K562 (cell line): ENCODE data around the gene GPR183. TPM values are rescaled to one million over a fixed set of nuclear protein-coding genes. Genes with fewer than 3 reads are reported as not detected.
A peak's percentile ranks its signal among the peaks of the same experiment; 100 is the strongest.

Source experiments
- ATAC-seq: fragments of 200-7000 bp; cut with Tn5 transposase; 3 replicates; pipeline ENCODE4 v1.9.1; 2020; ENCODE audit warnings: moderate library complexity
- BruUV-seq: library from RNA; stranded (reverse); fragments of 400-500 nt; replicated peaks from 2 replicates; lab custom pipeline; 2021; lab: Mats Ljungman, UMichigan
- CTCF ChIA-PET: fragments of 300-600 bp; formaldehyde crosslinking; extraction: SDS; loops from one replicate; lab custom pipeline; 2021; ENCODE audit warnings: low intra/inter-chr PET ratio; lab: Yijun Ruan, JAX
- POLR2A ChIA-PET: fragments of 300-600, 350-650 bp; sonication (Branson Sonifier 250); formaldehyde crosslinking; extraction: SDS; loops from one replicate; lab custom pipeline; 2021; ENCODE audit warnings: antibody characterized with exemption, inconsistent platforms; lab: Yijun Ruan, JAX
- DNase-seq, 4 experiments: peaks; one replicate each; pipeline versions ENCODE4 v3.0.0 to v3.0.0-alpha.2; 2011 to 2018; ENCODE audit warnings: low spot score in 3 of 4, mixed read lengths in 3 of 4; ENCODE audit errors: extremely low read depth in 1 of 4
- FAIRE-seq: peaks from 2 replicates; lab custom pipeline; 2011; peaks lifted over from hg19 to GRCh38; lab: Jason Lieb, UNC
- H2AFZ ChIP-seq: 2 replicates; pipeline ENCODE4 v1.6.0; 2011; ENCODE audit warnings: low read depth, low read length, control low read depth, inconsistent platforms
- H3K27ac ChIP-seq: fragments of 200-600 bp; 3 replicates; pipeline ENCODE4 v1.8.0; 2011; ENCODE audit warnings: low read depth, mild to moderate bottlenecking, control low read depth, inconsistent platforms, low read length, moderate library complexity, mixed read lengths; ENCODE audit errors: extremely low read depth
- H3K27me3 ChIP-seq, 2 experiments: fragments of 300-600 bp in 1 of 2; 2 replicates in 1 of 2; 3 replicates in 1 of 2; pipeline versions ENCODE4 v1.6.0 to v1.8.0; 2011; ENCODE audit warnings: inconsistent platforms in 2 of 2, low read length in 2 of 2, mild to moderate bottlenecking in 1 of 2, mixed read lengths in 1 of 2, moderate library complexity in 1 of 2; ENCODE audit not compliant: control insufficient read depth in 2 of 2, insufficient read depth in 2 of 2
- H3K36me3 ChIP-seq: fragments of 300-600 bp; 3 replicates; pipeline ENCODE4 v1.8.0; 2011; ENCODE audit warnings: mild to moderate bottlenecking, low read length, inconsistent platforms; ENCODE audit not compliant: control insufficient read depth, insufficient read depth
- H3K4me1 ChIP-seq, 2 experiments: fragments of 200-600 bp in 1 of 2; replicated peaks in 1 of 2; 2 replicates in 1 of 2; 3 replicates in 1 of 2; pipeline versions ENCODE4 v1.5.1 to v1.8.0; 2011; ENCODE audit warnings: inconsistent platforms in 2 of 2, low read length in 2 of 2, mild to moderate bottlenecking in 1 of 2, mixed read lengths in 1 of 2, moderate library complexity in 1 of 2; ENCODE audit not compliant: control insufficient read depth in 2 of 2, insufficient read depth in 2 of 2
- H3K4me2 ChIP-seq: 2 replicates; pipeline ENCODE4 v1.6.1; 2011; ENCODE audit warnings: low read length, control low read depth, inconsistent platforms, mixed read lengths; ENCODE audit not compliant: insufficient read depth
- H3K4me3 ChIP-seq: fragments of 200-600 bp; sonication (generic), shearing (Covaris generic); 2 replicates; pipeline ENCODE4 v1.5.1; 2016; ENCODE audit warnings: control low read depth, inconsistent platforms
- H3K79me2 ChIP-seq: fragments of 200-600 bp; 3 replicates; pipeline ENCODE4 v1.8.0; 2011; ENCODE audit warnings: low read length, inconsistent platforms; ENCODE audit not compliant: control insufficient read depth, insufficient read depth
- H3K9ac ChIP-seq, 2 experiments: 2 replicates each; pipeline versions ENCODE4 v1.6.0 to v1.6.1; 2011; ENCODE audit warnings: low read depth in 2 of 2, low read length in 2 of 2, control low read depth in 1 of 2, inconsistent platforms in 1 of 2, mild to moderate bottlenecking in 1 of 2, mixed read lengths in 1 of 2; ENCODE audit not compliant: insufficient read depth in 1 of 2
- H3K9me1 ChIP-seq: one replicate; pipeline ENCODE4 v1.6.0; 2011; ENCODE audit warnings: inconsistent platforms, mild to moderate bottlenecking, low read length, moderate library complexity; ENCODE audit not compliant: control insufficient read depth, insufficient read depth
- H3K9me3 ChIP-seq: replicated peaks from 2 replicates; pipeline ENCODE4 v1.5.1; 2011; ENCODE audit warnings: low read depth, low read length, inconsistent platforms; ENCODE audit not compliant: control insufficient read depth, insufficient read depth
- H4K20me1 ChIP-seq: replicated peaks from 2 replicates; pipeline ENCODE4 v1.6.1; 2011; ENCODE audit warnings: low read length, inconsistent platforms, mixed read lengths; ENCODE audit not compliant: control insufficient read depth, insufficient read depth
- ARID3A ChIP-seq: IDR thresholded peaks from 2 replicates; pipeline ENCODE4 v1.6.1; 2012; ENCODE audit warnings: low read depth, low read length, improper control_type of control experiment, borderline replicate concordance
- CTCF ChIP-seq, 3 experiments: IDR thresholded peaks in 2 of 3; conservative IDR thresholded peaks in 1 of 3; 2 replicates each; pipeline ENCODE4 v1.5.1; 2011 to 2012; ENCODE audit warnings: low read length in 3 of 3, mild to moderate bottlenecking in 3 of 3, control low read depth in 2 of 3, improper control_type of control experiment in 1 of 3, inconsistent platforms in 1 of 3, low read depth in 1 of 3, mixed read lengths in 1 of 3, moderate library complexity in 1 of 3; ENCODE audit not compliant: insufficient read depth in 2 of 3
- KLF1 ChIP-seq: fragments of 450-650 bp; IDR thresholded peaks from 2 replicates; pipeline ENCODE4 v1.6.1; 2016; ENCODE audit warnings: missing genetic modification characterization, missing compliant biosample characterization
- RAD21 ChIP-seq, 2 experiments: fragments of 250-450 bp in 1 of 2; fragments of 450-650 bp in 1 of 2; sonication (Bioruptor Pico) in 1 of 2; formaldehyde crosslinking in 1 of 2; IDR thresholded peaks in 1 of 2; conservative IDR thresholded peaks in 1 of 2; 2 replicates each; pipeline versions ENCODE4 v1.4.0 to v1.8.0; 2020 to 2022; ENCODE audit warnings: mild to moderate bottlenecking in 2 of 2, moderate library complexity in 1 of 2
- REST ChIP-seq, 2 experiments: fragments of 450-650 bp; formaldehyde crosslinking in 1 of 2; IDR thresholded peaks; 2 replicates each; pipeline versions ENCODE4 v1.4.0 to v1.6.1; 2014 to 2020; ENCODE audit warnings: mild to moderate bottlenecking in 2 of 2, borderline replicate concordance in 1 of 2, low read depth in 1 of 2
- SLC30A9 ChIP-seq: fragments of 250-450 bp; sonication (Bioruptor Pico); IDR thresholded peaks from 2 replicates; pipeline ENCODE4 v1.8.0; 2022; ENCODE audit warnings: mild to moderate bottlenecking, moderate library complexity
- ZNF133 ChIP-seq: fragments of 250-450 bp; sonication (Bioruptor Pico); IDR thresholded peaks from 2 replicates; pipeline ENCODE4 v1.4.0; 2020; ENCODE audit warnings: mild to moderate bottlenecking
- WGBS: fragments of 100-300 bp; shearing (Covaris generic); methylation state at CpG from one replicate; pipeline ENCODE4 v1.1.6; 2016; ENCODE audit warnings: low coverage, mixed read lengths; ENCODE audit not compliant: insufficient coverage; ENCODE audit errors: missing lambda C conversion rate; 5-methylcytosine and 5-hydroxymethylcytosine counted together
- in situ Hi-C: fragments of 300-500 bp; cut with MboI; formaldehyde crosslinking; loops from 4 replicates; pipeline ENCODE4 v1.15.0; 2018; ENCODE audit warnings: inconsistent platforms, mixed read lengths
- intact Hi-C: fragments of 100-400 bp; cut with micrococcal nuclease; formaldehyde crosslinking; loops from 2 replicates; pipeline ENCODE4 v1.14.2; 2022
- polyA plus RNA-seq, 8 experiments: library from polyadenylated mRNA; depleted of rRNA in 4 of 8; stranded (reverse) in 5 of 8; unstranded in 3 of 8; fragments of >200 nt; fragmentation: Nextera tagmentation in 2 of 8; fragmentation: Illumina TruSeq in 1 of 8; extraction: Ambion mirVana in 2 of 8; extraction: Trizol in 1 of 8; gene quantifications; 2 replicates each; pipeline versions ENCODE4 v1.2.1 to v1.2.3, GENCODE V29; 2011 to 2014; ENCODE audit warnings: inconsistent platforms in 1 of 8, missing spikeins in 1 of 8
- total RNA-seq, 7 experiments: library from RNA; depleted of rRNA in 6 of 7; stranded (reverse); fragments of >200 nt in 6 of 7; fragmentation: Illumina TruSeq in 2 of 7; extraction: Trizol in 2 of 7; gene quantifications; 2 replicates each; pipeline versions ENCODE4 v1.2.1 to v1.2.3, GENCODE V29; 2011 to 2021; ENCODE audit warnings: low replicate concordance in 1 of 7

The GPR183 gene
- total and polyA plus RNA-seq, 9 of the 15 experiments (the other 6 are each of a cell fraction or from before 2014, with no cell fraction given) = 1.3 to 10.2 (median 3.7) TPM

GRCh38 chr13:99265821-99266426, 41.3 kb downstream of the GPR183 start:
- no peaks in the 10 kb centered on the region for H4K20me1 ChIP-seq
- ATAC-seq (peak; percentile 79), FAIRE-seq (no peak), DNase-seq (peak; percentile 30 to 58 (median 34))
- H3K9me1 ChIP-seq = no peaks in the 10 kb centered on the region
- no TSS peak for BruUV-seq
- no peak overlapping the region for H3K27ac ChIP-seq
- H3K4me2 ChIP-seq = no peak overlapping the region
- peaks cover 17% of the 10 kb centered on the region; the same call in 2 of the 3 replicates for H3K79me2 ChIP-seq
- peaks cover 4 to 24% of the 10 kb centered on the region in 2 experiments; a peak in 3 of 5 replicates for H3K4me1 ChIP-seq
- 35% methylated on average over 3 of the region's 3 CpGs for WGBS
- ChIA-PET CTCF (interaction anchor here (0.9 to 1.2 kb wide), 2 partner anchors 171 to 187 kb away, joined by 3 read pairs; no protein-coding TSS in a partner anchor), POLR2A (interaction anchor here (0.9 kb wide), 1 partner anchor 54 kb away, joined by 3 read pairs; no protein-coding TSS in a partner anchor)
- no peak overlapping the region for H3K4me3 ChIP-seq
- H3K36me3 ChIP-seq = peaks cover 15% of the 10 kb centered on the region; the same call in 2 of the 3 replicates
- H3K9me3 ChIP-seq = no peaks in the 10 kb centered on the region
- no peak overlapping the region for H2AFZ ChIP-seq
- H3K27me3 ChIP-seq = no peaks in the 10 kb centered on the region
- intact Hi-C loops (loop anchor here (1.0 to 10.0 kb wide), 5 partner anchors 64 to 591 kb away; partner anchors contain the start of gene UBAC2), in situ Hi-C loops (loop anchor here (5.0 kb wide), 2 partner anchors 89 to 171 kb away; no protein-coding TSS in a partner anchor)
- no peak overlapping the region for H3K9ac ChIP-seq
- TF ChIP-seq ZNF133 (CRISPR knock-in tag) (no peak), SLC30A9 (CRISPR knock-in tag) (no peak), KLF1 (tag) (no peak), CTCF (IDR thresholded peaks at IDR 0.05 in 2 of 3, conservative IDR thresholded peaks at IDR 0.05 in 1 of 3; ENCODE audit: insufficient read depth in 2 of 3, low read depth in 1 of 3, low read length in 3 of 3) (peak; percentile 27 to 70 (median 47); a peak in 5 of 6 replicates), ARID3A (peak; percentile 48; the same call in 1 of the 2 replicates), RAD21 (CRISPR knock-in tag; conservative IDR thresholded peaks at IDR 0.05 in 1 of 2, IDR thresholded peaks at IDR 0.05 in 1 of 2) (peak; percentile 57 to 72), REST (IDR thresholded peaks at IDR 0.05; ENCODE audit: borderline replicate concordance) (peak; percentile 32; the same call in 1 of the 2 replicates), REST (CRISPR knock-in tag; IDR thresholded peaks at IDR 0.05; ENCODE audit: low read depth) (no peak)
